Measurements from ENCODE around the gene CACNA1C.

CACNA1C gene

DNA sequence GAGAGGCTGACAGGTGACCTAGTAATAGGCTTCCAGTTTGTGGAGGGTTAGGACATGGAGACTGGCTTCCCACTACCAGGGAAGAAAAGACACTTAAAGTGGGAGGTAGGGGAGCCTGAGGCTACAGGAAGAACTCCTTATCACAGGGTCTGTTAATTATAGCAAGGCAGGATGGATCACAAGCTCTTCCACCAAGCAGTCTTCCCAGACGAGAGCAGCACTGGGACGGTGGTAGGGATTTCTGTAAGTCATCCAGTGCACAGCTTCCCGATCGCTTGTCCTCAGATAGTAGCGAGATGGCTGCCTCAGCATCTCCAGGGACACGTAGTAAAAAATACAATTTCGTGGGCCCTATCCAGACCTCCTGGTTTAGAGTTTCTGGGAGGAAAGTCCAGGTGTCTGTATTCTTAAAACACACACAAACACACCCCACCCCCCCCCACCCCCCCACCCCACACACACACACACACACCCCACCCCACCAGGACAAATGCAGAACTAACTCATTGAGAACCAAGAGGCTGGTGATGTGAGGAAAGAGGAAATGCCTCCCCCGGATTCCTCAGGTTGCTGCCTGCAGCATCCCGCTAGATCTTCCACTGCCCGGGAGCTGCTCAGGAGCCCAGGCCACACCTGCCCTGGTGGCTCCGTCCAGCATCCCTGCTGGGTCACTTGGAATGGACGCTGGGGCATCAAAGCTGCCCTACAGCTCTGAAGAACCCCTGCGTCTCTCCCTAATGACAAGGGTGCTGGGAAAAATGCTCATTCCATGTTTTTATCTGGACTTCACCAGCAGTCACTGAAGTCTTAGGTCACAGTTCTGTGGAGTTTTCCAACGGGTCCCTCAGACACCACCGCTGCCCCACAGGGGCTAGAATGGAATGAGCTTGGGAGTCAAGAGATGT lies 307.2 kb downstream of the CACNA1C start:
- DNase-seq (ENCODE audit: low read depth in 3 of 3), result no peak

DNA sequence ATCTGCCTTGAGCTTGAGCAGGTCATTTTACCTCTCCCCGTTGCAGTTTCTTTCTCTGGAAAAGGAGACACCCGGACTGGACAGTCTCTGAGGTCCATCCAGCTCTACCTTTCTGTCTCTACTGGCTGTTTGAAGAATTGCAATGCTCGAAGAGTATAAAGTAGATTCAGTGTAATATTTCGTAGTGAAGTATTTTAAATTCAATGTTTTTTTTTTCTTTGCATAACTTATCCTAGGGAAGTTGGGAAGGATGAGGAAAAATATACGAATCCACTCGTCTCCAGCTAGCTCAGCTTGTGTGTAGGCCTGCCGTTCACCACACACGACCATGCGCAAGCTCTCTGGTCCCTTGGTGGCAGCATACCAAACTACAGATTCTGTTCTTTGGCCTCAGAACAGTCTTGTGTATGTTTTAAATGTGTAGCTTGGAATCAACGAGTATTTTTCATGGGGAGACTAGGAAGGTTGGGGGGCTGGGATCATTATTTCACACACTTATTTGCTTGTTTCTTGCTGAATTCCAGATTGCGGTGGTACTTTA lies 307.9 kb downstream of the CACNA1C start:
- no peak for DNase-seq (ENCODE audit: low read depth in 3 of 3)

DNA sequence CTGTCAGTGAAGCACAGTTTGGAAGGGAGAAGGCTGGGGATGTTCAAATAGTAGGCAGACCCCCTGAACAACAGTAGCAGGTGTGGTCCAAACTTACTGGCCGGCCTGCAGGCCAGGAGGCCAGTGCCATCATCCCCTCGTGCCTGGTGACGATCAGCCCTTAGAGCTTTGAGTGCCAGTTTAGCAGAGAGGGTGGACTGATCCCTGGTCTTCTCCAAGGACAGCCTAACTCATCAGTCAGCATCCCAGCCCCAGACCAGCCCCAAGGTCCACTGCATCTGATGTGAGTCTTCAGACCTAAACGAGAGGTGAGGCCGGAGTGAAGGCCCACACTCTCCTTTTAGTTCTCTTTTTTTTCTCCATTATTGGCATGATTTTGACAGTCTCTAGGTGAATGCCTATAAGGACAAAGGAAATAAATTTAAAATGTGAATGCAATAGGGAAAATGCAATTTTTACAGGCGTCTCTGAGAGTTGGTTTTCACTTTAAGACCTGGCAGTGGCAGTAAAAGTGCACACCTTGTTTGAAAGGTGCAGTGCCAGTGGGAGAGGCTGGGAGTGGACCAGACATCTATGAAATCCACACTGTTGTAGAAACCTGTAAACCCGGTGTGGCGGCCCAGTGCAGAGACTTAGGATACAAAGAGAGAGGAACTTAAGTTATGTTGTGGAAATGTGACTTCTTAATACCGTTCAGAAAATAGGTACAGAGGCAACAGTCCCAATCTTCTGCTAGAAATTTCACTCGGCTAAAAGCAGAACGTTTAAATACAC lies 311.2 kb downstream of the CACNA1C start:
- DNase-seq (ENCODE audit: low read depth in 3 of 3), result no peak

DNA sequence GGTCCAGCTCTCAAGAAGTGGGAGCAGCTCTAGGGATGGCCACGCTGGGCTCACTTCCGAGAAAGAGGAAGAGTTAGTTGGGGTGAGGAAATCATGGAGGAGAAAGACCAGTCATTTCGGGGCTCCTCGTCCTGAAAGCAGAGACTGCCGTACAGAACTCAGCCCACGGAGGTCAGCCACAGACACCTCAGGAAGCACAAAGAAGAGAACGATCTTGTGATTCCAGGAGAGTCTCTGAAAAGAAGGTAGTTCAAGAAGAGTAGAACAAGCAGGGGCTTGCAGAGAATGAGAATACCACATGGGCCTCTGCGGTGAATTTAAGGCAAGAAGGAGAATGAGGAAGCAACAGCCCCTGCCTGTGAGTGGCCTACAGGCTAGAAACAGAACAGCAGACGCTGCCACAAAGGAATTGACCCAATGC lies 311.9 kb downstream of the CACNA1C start:
- no peak for DNase-seq (ENCODE audit: low read depth in 3 of 3)

DNA sequence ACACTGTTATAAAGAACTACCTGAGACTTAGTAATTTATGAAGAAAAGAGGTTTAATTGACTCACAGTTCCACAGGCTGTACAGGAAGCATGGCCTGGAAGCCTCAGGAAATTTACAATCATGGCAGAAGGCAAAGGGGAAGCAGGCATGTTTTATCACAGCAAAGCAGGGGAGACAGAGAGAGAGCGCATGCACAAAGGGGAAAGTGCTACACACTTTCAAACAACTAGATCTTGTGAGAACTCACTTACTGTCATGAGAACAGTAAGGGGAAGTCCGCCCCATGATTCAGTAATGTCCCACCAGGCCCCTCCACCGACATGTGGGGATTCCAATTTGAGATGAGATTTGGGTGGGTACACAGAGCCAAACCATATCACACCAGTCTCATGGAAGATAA lies 313.9 kb downstream of the CACNA1C start:
- no peak for DNase-seq (ENCODE audit: low read depth in 3 of 3)

DNA sequence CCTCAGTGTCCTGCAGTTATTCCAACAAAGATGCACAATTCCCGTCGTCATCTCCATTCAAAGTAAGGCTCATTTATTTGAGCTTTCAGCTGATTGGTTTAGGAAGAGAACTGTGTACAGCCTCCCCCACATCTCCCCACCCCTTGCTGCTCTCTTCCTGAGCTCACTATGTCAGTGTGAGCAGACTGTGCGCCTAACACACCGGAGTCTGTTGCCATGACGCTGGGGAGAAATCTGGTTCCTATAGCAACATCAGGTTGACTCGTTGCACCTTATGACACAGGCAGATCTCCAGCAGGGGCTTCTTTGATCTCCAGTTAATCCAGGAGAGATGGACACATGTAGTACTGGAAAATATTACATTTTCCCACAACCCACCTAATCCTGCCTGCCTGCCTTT lies 319.4 kb downstream of the CACNA1C start:
- no peak for DNase-seq (ENCODE audit: low read depth in 3 of 3)

DNA sequence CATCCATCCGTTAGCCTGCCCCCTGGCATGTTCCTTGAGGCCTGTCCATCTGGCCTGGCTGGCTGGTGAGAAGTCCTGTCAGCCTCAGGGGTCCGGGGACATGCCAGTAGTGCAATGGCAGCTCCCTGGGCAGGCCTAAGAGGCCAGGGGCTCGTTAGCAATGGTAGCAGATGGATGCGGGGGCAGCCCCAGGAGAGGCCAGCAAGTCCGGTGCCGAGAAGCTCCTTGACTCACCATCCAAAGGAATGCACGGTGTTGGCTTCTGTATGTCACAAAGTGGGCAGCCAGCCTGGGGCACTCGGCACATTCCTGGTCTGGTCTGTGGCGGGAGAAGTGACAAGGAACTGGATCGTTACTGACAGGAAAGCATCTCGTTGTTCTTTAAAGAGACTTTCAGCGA lies 319.9 kb downstream of the CACNA1C start:
- no peak for DNase-seq (ENCODE audit: low read depth in 3 of 3)

DNA sequence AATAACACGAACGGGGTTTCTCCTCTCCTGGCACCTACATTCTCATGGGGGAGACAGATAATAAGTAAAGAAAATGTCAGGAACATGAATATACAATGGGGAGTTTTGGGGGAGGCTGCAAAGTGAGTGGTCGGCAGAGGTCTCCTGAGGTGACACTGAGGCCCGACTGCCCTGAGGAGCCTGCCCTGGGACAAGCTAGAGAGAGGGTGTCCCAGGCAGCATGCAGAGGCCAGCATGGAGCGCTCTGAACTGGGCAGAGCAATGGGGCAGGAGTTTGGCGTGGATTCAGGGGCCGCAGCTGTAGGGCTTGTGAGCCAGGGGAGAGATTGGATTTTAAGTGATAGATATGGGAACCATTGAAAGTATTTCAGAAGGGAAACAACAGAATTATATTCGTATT lies 320.5 kb downstream of the CACNA1C start:
- no peak for DNase-seq (ENCODE audit: low read depth in 3 of 3)

DNA sequence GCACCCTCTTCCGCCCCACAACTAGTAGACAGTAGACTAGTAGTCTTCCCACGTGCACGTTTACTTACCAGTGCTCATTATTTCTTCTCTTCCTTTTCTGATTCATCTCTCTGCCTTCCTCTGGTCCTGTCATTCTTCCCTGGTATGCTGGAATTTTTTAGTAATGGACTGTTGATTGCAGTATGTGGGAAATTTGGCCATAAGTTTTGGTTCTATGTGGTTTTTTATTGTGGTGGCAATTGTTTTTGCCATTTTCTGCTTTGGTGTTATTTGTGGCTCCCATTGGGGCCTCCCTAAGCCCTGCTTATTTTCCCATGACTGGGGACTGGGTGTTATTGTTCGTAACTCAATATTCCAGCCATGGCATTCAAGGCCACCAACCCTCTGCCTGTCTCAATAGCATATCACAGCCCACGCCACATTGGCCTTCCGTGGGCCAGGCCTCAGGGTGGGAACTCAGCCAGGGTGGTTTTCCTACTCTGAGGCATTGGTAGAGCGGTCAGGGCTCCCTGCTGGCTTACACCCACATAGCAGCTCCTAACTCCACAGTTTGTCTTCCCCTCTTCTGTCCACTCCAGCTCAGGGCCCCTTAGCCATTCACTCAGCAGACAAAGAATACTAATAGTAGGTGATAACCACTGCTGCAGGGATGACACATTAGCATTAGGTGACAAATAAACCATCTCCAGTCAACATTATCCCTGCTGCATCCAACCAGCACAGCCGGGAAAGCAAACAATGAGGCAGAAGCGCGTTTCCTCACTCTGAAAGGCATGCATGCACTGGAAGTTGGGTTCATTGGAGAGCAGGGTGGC lies 321.5 kb downstream of the CACNA1C start:
- DNase-seq (ENCODE audit: low read depth in 3 of 3), result no peak

DNA sequence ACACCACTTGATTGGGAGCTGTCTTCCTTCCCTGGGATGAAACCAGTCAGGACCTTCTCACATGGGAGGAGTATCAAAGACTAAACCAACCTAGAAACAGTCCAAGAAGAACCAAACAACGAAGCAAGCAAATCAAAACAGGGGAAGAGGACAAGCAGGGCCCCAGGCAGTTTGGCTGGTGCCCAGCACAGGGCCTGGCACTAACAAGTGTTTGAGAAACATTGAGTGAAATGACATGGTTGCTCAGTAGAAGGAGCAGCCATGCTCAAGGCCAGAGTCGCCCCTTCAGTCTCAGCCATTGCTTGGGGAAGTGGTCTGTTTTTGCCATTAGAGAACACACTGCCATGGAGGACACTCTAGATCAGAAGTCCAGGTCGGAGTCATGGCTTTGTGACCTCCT lies 323.1 kb downstream of the CACNA1C start:
- no peak for DNase-seq (ENCODE audit: low read depth in 3 of 3)

DNA sequence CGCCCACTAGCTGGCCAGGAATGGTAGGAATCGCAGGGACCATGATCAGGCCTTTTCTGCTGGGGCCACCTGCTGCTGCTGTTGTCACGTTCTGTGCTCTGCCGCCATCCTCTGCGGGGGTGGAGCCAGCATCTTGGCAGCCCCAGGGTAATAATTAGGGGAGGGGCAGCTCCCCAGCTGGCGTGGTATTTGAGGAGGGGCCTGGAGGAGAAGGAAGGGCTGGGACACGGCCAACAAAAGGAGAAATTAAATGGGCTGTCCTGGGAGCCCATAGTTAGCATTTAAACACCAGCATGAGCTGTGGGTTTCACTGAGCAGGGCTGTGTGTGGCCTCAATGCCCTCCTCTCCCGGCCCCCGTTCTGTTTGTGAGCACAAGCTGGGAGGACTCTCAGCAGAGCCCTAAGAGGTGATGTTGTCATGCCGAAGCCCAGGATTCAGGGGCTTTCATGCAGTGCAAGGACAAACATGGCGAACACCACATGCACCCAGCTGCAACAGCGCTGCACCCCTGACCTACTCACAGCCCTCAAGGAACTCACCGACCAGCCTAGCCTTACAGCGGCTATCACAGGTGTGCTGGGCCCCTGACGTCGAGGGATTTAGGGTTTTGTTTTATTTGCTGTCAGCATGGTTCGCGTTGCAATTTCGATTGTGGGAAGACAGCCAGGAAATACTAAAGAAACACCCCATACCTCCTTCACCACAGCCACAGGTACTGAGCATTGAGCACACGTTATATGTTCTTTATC lies 324.3 kb downstream of the CACNA1C start:
- no peak for DNase-seq (ENCODE audit: low read depth in 3 of 3)

DNA sequence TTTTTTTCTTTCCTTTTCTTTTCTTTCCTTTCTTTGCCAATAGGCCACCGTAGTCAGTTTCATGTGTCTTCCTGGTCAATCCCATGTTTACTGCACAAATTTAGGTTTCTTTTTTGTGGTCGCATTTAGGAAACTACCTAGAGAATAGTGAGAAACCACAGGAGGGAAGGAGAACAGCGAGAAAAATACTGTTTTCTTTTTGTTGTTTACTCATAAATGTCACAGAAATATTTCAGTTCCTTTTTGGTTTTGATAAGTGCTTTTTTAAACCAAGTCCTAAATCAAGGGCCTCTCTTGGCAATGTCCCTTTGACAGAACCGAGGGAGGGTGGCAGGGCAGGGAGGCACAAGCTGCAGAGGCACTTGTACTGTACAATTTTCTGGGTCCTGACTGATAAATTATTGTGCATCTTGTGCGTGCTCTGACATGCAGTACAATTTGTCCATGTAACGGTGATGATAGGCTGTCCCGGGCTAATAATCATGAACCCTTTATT lies 326.1 kb downstream of the CACNA1C start:
- no peak for DNase-seq (ENCODE audit: low read depth in 3 of 3)

DNA sequence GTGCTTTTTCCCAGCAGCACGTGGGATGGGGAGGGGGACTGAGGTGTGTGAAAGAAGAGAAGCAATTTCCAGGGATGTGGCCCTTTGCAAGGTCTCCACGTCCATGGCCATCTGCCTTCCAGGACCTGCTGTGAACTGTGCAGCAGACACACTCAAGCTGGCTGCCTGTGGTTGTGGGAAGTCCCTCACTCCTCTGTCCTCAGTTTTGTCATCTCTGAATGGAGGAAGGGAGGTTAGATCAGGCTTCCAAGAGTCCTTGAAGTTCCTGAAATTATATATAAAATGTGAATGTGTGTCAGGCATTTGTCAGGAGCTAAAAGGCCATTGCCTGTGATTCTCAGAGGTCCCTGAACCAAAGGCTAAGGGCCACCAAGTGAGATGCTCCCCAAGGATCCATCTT lies 328.2 kb downstream of the CACNA1C start:
- DNase-seq (ENCODE audit: low read depth in 3 of 3), result no peak

DNA sequence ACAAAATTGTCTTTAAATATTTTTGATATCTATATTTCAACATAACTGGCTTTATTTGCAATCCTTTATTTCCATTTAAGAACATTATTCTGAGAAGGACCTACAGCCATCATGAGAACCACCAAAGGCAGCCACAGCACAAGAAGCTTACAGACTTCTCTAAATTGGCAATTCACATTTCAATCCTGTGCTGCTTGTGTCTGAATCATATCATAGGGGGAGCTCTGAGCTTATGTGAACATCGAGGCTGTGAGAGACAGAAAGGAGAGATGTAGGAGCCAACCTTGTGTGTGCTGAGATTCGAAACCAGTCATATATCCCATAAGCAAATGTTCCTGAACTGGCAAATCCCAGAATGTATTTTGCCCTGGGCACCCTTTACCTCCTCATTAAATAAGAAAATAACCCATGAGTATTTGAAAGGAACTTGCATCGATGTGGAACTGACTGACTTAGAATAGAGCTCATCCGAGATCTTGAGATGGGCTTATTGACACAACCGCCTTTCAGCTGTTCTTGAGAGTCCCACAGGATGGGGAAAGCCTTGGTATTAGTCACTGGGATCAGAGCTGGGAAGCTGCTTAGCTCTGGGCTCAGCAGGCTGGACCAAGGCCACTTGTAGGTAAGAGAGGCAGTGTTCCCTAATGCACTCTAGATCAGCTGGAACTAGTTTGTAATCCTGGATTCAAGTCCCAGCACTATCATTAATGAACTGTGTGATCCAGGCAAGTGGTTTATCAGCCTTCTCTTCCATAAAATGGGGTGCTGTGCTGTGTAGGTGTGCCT lies 329.8 kb downstream of the CACNA1C start:
- DNase-seq (ENCODE audit: low read depth in 3 of 3), result no peak

DNA sequence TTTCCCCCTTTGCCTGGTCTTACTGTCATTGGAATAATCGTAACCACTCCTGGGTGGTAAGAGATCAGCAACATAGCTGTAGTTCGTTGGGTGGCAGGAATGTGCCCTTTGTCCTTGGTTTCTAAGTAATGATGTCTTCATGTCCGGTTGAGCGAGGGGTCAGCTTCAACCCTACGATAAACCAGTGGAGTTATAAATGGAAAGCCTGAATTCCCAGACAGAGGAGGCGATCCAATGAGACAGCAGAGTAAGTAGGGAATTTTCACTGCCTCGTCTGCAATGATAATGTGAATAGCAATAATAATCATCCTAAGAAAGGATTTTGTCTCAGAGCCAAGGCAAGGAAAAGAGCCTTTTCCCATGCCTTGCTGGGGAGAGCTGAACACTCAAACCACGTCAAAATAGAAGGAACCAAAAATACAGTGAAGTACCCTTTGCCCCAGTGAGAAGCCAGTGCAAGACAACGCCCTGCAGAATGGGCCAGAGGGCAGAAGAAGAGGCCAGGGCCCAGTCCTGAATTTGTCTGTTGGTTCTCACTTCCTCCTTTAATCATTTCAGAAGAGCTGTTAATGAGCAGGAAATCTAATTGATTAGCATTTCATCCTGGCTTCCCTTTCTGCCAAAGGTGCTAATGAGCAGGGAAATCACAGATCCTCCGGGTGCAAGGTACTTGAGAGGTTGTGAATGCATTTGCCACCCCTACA lies 330.7 kb downstream of the CACNA1C start:
- DNase-seq (ENCODE audit: low read depth in 3 of 3), result no peak

DNA sequence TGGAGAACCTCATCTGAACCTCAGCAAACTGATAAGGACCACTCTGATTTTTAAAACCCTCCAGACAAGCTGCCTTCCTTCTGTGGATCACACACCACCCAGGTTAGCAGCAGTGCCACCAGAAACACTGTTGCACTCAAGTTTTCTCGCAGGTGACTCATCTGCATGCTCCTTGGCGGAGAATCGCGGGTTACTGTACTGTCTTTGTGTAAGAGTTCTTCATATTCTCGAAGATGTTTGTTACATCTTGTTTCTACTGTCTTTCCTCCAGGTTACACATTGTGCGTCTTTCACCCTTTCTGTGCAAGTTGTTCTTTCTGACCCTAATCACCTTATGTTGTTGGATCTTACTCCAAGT lies 331.2 kb downstream of the CACNA1C start:
- no peak for DNase-seq (ENCODE audit: low read depth in 3 of 3)

DNA sequence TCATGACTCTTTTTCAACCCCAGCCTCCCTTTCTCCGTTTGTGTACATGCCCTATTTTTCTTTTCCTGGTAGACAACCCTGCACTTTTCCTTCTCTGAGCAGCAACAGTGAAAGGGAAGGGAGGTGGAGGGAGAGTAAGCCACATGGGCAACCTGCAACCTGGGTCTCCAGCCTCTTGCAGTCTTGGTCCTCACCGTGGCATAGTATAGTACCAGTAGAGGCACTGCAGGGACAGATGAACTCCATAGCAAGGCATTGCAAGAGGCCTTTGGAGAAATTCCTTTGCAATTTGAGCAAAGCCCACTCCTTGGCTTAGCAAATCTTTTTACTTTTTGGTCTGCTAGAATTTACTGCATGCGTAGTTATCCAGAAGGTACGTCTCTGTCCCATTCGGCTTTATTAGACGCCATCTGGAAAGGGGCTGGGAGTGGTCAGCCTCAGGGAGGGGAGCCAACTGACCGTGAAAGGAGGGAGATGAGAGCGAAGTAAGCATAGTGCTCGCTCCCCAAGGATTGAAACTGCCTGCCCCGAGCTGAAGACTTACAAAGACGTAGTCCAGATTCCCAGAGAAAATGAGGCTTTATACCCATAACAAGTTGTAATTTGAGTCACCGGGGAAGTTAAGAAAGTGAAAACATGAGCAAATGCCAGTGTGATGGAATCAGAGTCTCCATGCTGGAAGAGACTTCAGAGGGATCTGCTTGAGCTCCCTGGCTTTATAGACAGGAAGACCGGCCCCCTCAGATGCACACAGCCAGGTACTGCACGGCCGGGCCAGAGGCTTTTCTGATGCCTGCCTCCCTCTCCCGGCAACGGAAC lies 332.0 kb downstream of the CACNA1C start:
- DNase-seq (ENCODE audit: low read depth in 3 of 3), result no peak

DNA sequence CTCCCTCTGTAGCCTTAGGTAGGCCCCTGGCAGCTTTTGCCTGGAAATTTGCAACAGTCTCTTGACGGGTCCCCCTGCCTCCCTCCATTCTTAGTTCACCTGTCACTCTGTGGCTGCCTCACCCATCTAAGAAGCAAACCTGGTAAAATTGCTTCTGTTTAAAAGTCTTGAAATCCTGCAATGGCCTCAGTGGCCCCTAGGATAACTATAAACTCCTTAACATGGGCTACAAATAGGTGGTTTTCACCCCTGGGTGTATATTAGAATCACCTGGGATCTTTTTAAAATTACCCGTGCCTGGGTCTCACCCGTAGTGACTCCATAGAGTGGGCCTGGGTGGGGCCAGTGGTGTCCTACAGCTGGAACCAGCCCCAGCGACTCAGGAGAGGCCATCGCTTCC lies 332.7 kb downstream of the CACNA1C start:
- DNase-seq (ENCODE audit: low read depth in 3 of 3), result no peak

DNA sequence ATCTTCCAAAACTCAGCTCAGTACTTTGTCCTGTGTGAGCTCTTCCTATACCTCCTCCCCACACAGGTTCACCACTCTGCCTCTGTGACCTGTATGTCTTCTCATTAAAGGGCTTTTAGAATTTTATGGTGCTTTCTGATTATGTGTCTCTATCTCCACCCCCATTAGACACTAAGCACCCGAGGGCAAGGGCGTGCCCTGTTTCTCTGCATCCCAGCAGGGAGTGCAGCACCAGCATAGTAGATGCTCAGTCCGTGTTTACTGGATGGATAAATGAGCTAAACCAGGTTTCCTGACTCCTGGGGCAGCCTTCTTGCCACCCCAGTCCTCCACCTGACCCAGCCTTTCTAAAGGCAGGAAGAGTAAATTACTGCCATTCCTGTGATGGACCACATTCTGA lies 333.8 kb downstream of the CACNA1C start:
- DNase-seq (ENCODE audit: low read depth in 3 of 3), result no peak
